Omental fat pad (tissue), 4 donors: ENCODE measurements around the gene KRTAP4-16. TPM values are rescaled to one million over a fixed set of nuclear protein-coding genes. Genes with fewer than 3 reads are reported as not detected.
"Not testable (repeated sequence)": the region's sequence is repeated elsewhere in the genome, so short reads cannot be mapped to it uniquely, and the experiment has no call there.

Experiments used
- ATAC-seq: fragments of 150-250 bp; one replicate; pipeline ENCODE4 v1.9.1; 2016; ENCODE audit warnings: mild to moderate bottlenecking, moderate library complexity; ENCODE audit not compliant: low FRiP score
- DNase-seq: peaks from one replicate; pipeline ENCODE4 v3.0.0-alpha.2; 2019; ENCODE audit warnings: low spot score
- CTCF ChIP-seq, 3 donors: fragments of 450-650 bp; IDR thresholded peaks; one replicate each; pipeline ENCODE4 v1.5.1; 2016 to 2017; ENCODE audit warnings: antibody characterized with exemption in 3 of 3, mild to moderate bottlenecking in 3 of 3, moderate library complexity in 2 of 3
- total RNA-seq, 4 donors: library from RNA; depleted of rRNA; stranded (reverse); fragments of >200 nt; gene quantifications; one replicate each; pipeline ENCODE4 v1.1.0, GENCODE V29; 2016

KRTAP4-16 gene
- total RNA-seq, 4 donors from 2014 or later = not detected

GRCh38 chr17:41073676-41074075, 28.3 kb downstream of the KRTAP4-16 start:
- ATAC-seq (no peak), DNase-seq (no peak)
- TF ChIP-seq CTCF (IDR thresholded peaks at IDR 0.05) = no peak

- TF ChIP-seq CTCF (IDR thresholded peaks at IDR 0.05) = no peak
- ATAC-seq (no peak), DNase-seq (no peak)
These were observed 30.2 kb downstream of the KRTAP4-16 start for GRCh38 chr17:41071606-41072360.

GRCh38 chr17:41069031-41069430, 33.0 kb downstream of the KRTAP4-16 start:
- no peak for DNase-seq
- ATAC-seq = no peak
- TF ChIP-seq CTCF (IDR thresholded peaks at IDR 0.05) = no peak

- DNase-seq (no peak), ATAC-seq (no peak)
- no peak for TF ChIP-seq CTCF (IDR thresholded peaks at IDR 0.05)
These were observed 34.7 kb downstream of the KRTAP4-16 start for GRCh38 chr17:41067281-41067680.

- no peak for ATAC-seq
- no peak for TF ChIP-seq CTCF (IDR thresholded peaks at IDR 0.05)
These were observed 36.0 kb downstream of the KRTAP4-16 start, which contains the start of gene KRTAP2-4 for GRCh38 chr17:41065829-41066624. Gene KRTAP2-4 (minus strand): TSS chr17:41065879. CDS start chr17:41065845, 34 bp downstream.

GRCh38 chr17:41065016-41065689, 36.9 kb downstream of the KRTAP4-16 start:
- ATAC-seq, DNase-seq: not testable (repeated sequence)

More at GRCh38 chr17:41065829-41066624, 36.0 kb downstream of the KRTAP4-16 start, which contains the start of gene KRTAP2-4:
- DNase-seq = no peak

GRCh38 chr17:41064301-41064700, 37.7 kb downstream of the KRTAP4-16 start:
- no peak for DNase-seq
- ATAC-seq = no peak
- no peak for TF ChIP-seq CTCF (IDR thresholded peaks at IDR 0.05)
